RWPE1 (cell line): ENCODE results near the gene PARD6B.
"Not testable (repeated sequence)": the region's sequence is repeated elsewhere in the genome, so short reads cannot be mapped to it uniquely, and the experiment has no call there.

Experiments used
- CTCF ChIA-PET: fragments of 350-600 bp; sonication (Branson Sonifier 250); formaldehyde crosslinking; extraction: SDS; loops from one replicate; lab custom pipeline; 2021; lab: Yijun Ruan, JAX
- POLR2A ChIA-PET: fragments of 400-600 bp; formaldehyde crosslinking; extraction: SDS; loops from one replicate; lab custom pipeline; 2020; ENCODE audit warnings: antibody characterized with exemption; ENCODE audit not compliant: low non-redundant PET; lab: Yijun Ruan, JAX
- DNase-seq: peaks from one replicate; pipeline ENCODE4 v3.0.0; 2012; ENCODE audit warnings: low spot score
- H3K27ac ChIP-seq: fragments of 450-650 bp; 2 replicates; pipeline ENCODE4 v1.5.1; 2017
- TF ChIP-seq, protein P1 (sequence below): fragments of 450-650 bp; conservative IDR thresholded peaks from 2 replicates; pipeline ENCODE4 v1.5.1; 2017; ENCODE audit warnings: low read depth, mild to moderate bottlenecking

Gene PARD6B

GRCh38 chr20:50797142-50797541 lies 65.8 kb downstream of the PARD6B start:
- ChIA-PET POLR2A (no interaction called here), CTCF (no interaction called here)
- TF ChIP-seq, protein P1, sequence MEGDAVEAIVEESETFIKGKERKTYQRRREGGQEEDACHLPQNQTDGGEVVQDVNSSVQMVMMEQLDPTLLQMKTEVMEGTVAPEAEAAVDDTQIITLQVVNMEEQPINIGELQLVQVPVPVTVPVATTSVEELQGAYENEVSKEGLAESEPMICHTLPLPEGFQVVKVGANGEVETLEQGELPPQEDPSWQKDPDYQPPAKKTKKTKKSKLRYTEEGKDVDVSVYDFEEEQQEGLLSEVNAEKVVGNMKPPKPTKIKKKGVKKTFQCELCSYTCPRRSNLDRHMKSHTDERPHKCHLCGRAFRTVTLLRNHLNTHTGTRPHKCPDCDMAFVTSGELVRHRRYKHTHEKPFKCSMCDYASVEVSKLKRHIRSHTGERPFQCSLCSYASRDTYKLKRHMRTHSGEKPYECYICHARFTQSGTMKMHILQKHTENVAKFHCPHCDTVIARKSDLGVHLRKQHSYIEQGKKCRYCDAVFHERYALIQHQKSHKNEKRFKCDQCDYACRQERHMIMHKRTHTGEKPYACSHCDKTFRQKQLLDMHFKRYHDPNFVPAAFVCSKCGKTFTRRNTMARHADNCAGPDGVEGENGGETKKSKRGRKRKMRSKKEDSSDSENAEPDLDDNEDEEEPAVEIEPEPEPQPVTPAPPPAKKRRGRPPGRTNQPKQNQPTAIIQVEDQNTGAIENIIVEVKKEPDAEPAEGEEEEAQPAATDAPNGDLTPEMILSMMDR: no peak
- no peak for DNase-seq
- H3K27ac ChIP-seq: no peak overlapping the region

GRCh38 chr20:50798650-50799049 lies 67.3 kb downstream of the PARD6B start:
- H3K27ac ChIP-seq: no peak overlapping the region
- TF ChIP-seq, protein P1: no peak
- CTCF ChIA-PET: interaction anchor here (0.9 to 1.2 kb wide), 3 partner anchors 8 to 130 kb away, joined by 3 to 4 read pairs (median 3); no protein-coding TSS in a partner anchor
- no peak for DNase-seq
- POLR2A ChIA-PET: no interaction called here

GRCh38 chr20:50799176-50799889 lies 68.0 kb downstream of the PARD6B start:
- CTCF ChIA-PET: interaction anchor here (0.6 to 1.2 kb wide), 4 partner anchors 9 to 130 kb away, joined by 3 to 4 read pairs (median 3); no protein-coding TSS in a partner anchor
- POLR2A ChIA-PET: no interaction called here
- TF ChIP-seq, protein P1: no peak
- no peak for DNase-seq
- no peak overlapping the region for H3K27ac ChIP-seq

- no peak overlapping the region for H3K27ac ChIP-seq
These were observed 68.6 kb downstream of the PARD6B start for GRCh38 chr20:50799890-50800550.

GRCh38 chr20:50800986-50801746 lies 69.8 kb downstream of the PARD6B start:
- H3K27ac ChIP-seq, POLR2A ChIA-PET, DNase-seq: not testable (repeated sequence)
- CTCF ChIA-PET: interaction anchor here (1.6 kb wide), 1 partner anchor 17 kb away, joined by 5 read pairs; no protein-coding TSS in a partner anchor

More at GRCh38 chr20:50799890-50800550, 68.6 kb downstream of the PARD6B start:
- TF ChIP-seq, protein P1: no peak
- ChIA-PET CTCF (interaction anchor here (0.6 kb wide), 1 partner anchor 31 kb away, joined by 3 read pairs; no protein-coding TSS in a partner anchor), POLR2A (no interaction called here)
- no peak for DNase-seq

GRCh38 chr20:50801747-50802125 lies 70.4 kb downstream of the PARD6B start:
- ChIA-PET POLR2A (no interaction called here), CTCF (interaction anchor here (0.6 to 1.6 kb wide), 2 partner anchors 17 to 162 kb away, joined by 3 to 5 read pairs; no protein-coding TSS in a partner anchor)
- TF ChIP-seq, protein P1: no peak
- DNase-seq: no peak
- no peak overlapping the region for H3K27ac ChIP-seq
